GM12878 (cell line): Measurements from ENCODE around the gene DPH1. TPM values are rescaled to one million over a fixed set of nuclear protein-coding genes. Genes with fewer than 3 reads are reported as not detected.

Experiments
- ATAC-seq: fragments of 200-7000 bp; cut with Tn5 transposase; 3 replicates; pipeline ENCODE4 v1.9.1; 2020; ENCODE audit warnings: mild to moderate bottlenecking, moderate library complexity
- BruUV-seq: library from RNA; stranded (reverse); fragments of 400-500 nt; replicated peaks from 2 replicates; lab custom pipeline; 2021; lab: Mats Ljungman, UMichigan
- CTCF ChIA-PET: fragments of 300-600 bp; sonication (Branson Sonifier 250); formaldehyde crosslinking; extraction: SDS; loops from one replicate; lab custom pipeline; 2021; ENCODE audit warnings: inconsistent platforms; lab: Yijun Ruan, JAX
- POLR2A ChIA-PET: fragments of 350-600 bp; formaldehyde crosslinking; extraction: SDS; loops from one replicate; lab custom pipeline; 2021; ENCODE audit warnings: inconsistent platforms; lab: Charles Lee
- RAD21 ChIA-PET: fragments of 300-600 bp; sonication (Branson Sonifier 250); formaldehyde crosslinking; loops from one replicate; lab custom pipeline; 2023; ENCODE audit warnings: antibody characterized with exemption; ENCODE audit not compliant: unreplicated experiment; lab: Charles Lee
- SMC1A ChIA-PET: fragments of 300-600 bp; sonication (Branson Sonifier 250); formaldehyde crosslinking; loops from one replicate; lab custom pipeline; 2023; ENCODE audit not compliant: unreplicated experiment, uncharacterized antibody; lab: Charles Lee
- DNase-seq: peaks from one replicate; pipeline ENCODE4 v3.0.0-alpha.2; 2011; ENCODE audit warnings: low read depth, low spot score
- FAIRE-seq: peaks from 3 replicates; lab custom pipeline; 2011; peaks lifted over from hg19 to GRCh38; lab: Jason Lieb, UNC
- H2AFZ ChIP-seq: 2 replicates; pipeline ENCODE4 v1.6.0; 2011; ENCODE audit warnings: low read depth, low read length, control low read depth; ENCODE audit not compliant: control insufficient read depth
- H3K27ac ChIP-seq: 2 replicates; pipeline ENCODE4 v1.5.1; 2011; ENCODE audit warnings: control low read depth; ENCODE audit not compliant: control insufficient read depth, insufficient read depth
- H3K27me3 ChIP-seq, 2 experiments: replicated peaks in 1 of 2; 2 replicates each; pipeline versions ENCODE4 v1.6.0 to v1.6.1; 2011; ENCODE audit warnings: low read length in 1 of 2; ENCODE audit not compliant: control insufficient read depth in 2 of 2, insufficient read depth in 2 of 2
- H3K36me3 ChIP-seq, 2 experiments: 2 replicates each; pipeline ENCODE4 v1.5.1; 2011; ENCODE audit warnings: low read length in 1 of 2; ENCODE audit not compliant: control insufficient read depth in 2 of 2, insufficient read depth in 2 of 2
- H3K4me1 ChIP-seq: 2 replicates; pipeline ENCODE4 v1.6.1; 2011; ENCODE audit warnings: mild to moderate bottlenecking, low read length, moderate library complexity, mixed read lengths; ENCODE audit not compliant: control insufficient read depth, insufficient read depth
- H3K4me2 ChIP-seq: 2 replicates; pipeline ENCODE4 v1.6.0; 2011; ENCODE audit warnings: control low read depth; ENCODE audit not compliant: control insufficient read depth, insufficient read depth
- H3K4me3 ChIP-seq: fragments of 200-600 bp; sonication (generic); 2 replicates; pipeline ENCODE4 v1.5.1; 2016
- H3K79me2 ChIP-seq: 2 replicates; pipeline ENCODE4 v1.6.0; 2011; ENCODE audit warnings: low read length; ENCODE audit not compliant: control insufficient read depth, insufficient read depth
- H3K9ac ChIP-seq: 2 replicates; pipeline ENCODE4 v1.8.0; 2011; ENCODE audit warnings: low read length, control low read depth, mixed read lengths; ENCODE audit not compliant: control insufficient read depth, insufficient read depth
- H3K9me3 ChIP-seq: replicated peaks from 3 replicates; pipeline ENCODE4 v1.5.1; 2011; ENCODE audit warnings: mild to moderate bottlenecking, low read length; ENCODE audit not compliant: control insufficient read depth, insufficient read depth
- H4K20me1 ChIP-seq: 2 replicates; pipeline ENCODE4 v1.6.0; 2011; ENCODE audit not compliant: control insufficient read depth, insufficient read depth
- BCL3 ChIP-seq: IDR thresholded peaks from 2 replicates; pipeline ENCODE4 v1.6.1; 2011; ENCODE audit warnings: borderline replicate concordance, low read depth, mild to moderate bottlenecking, moderate library complexity, low read length; ENCODE audit not compliant: insufficient read depth, poor library complexity, severe bottlenecking
- EP300 ChIP-seq, 2 experiments: fragments of 150-350 bp in 1 of 2; IDR thresholded peaks; 2 replicates each; pipeline ENCODE4 v1.6.1; 2011 to 2012; ENCODE audit warnings: low read depth in 2 of 2, low read length in 2 of 2, borderline replicate concordance in 1 of 2, improper control_type of control experiment in 1 of 2, inconsistent platforms in 1 of 2; ENCODE audit not compliant: control insufficient read depth in 1 of 2
- HDGF ChIP-seq: fragments of 450-650 bp; IDR thresholded peaks from 2 replicates; pipeline ENCODE4 v1.6.1; 2016; ENCODE audit warnings: antibody characterized with exemption
- MLLT1 ChIP-seq: fragments of 450-650 bp; IDR thresholded peaks from 2 replicates; pipeline ENCODE4 v1.6.1; 2016; ENCODE audit warnings: mild to moderate bottlenecking
- MXI1 ChIP-seq: fragments of 150-350 bp; IDR thresholded peaks from 2 replicates; pipeline ENCODE4 v1.6.1; 2011; ENCODE audit warnings: low read depth, mild to moderate bottlenecking, inconsistent platforms, low read length, improper control_type of control experiment
- NKRF ChIP-seq: fragments of 450-650 bp; conservative IDR thresholded peaks from 2 replicates; pipeline ENCODE4 v1.6.1; 2017; ENCODE audit warnings: mild to moderate bottlenecking, moderate library complexity
- POLR2A ChIP-seq: IDR thresholded peaks from 2 replicates; pipeline ENCODE4 v1.6.1; 2011; ENCODE audit warnings: low read depth, mild to moderate bottlenecking, low read length
- POLR2AphosphoS2 ChIP-seq: IDR thresholded peaks from 2 replicates; pipeline ENCODE4 v1.6.1; 2011; ENCODE audit warnings: low read depth, mild to moderate bottlenecking, low read length, improper control_type of control experiment, moderate library complexity
- POLR2AphosphoS5 ChIP-seq: IDR thresholded peaks from 2 replicates; pipeline ENCODE4 v1.6.1; 2011; ENCODE audit warnings: mild to moderate bottlenecking, low read length, inconsistent platforms
- SIN3A ChIP-seq: IDR thresholded peaks from 2 replicates; pipeline ENCODE4 v1.6.1; 2012; ENCODE audit warnings: low read depth, low read length, improper control_type of control experiment
- SKIL ChIP-seq: fragments of 450-650 bp; IDR thresholded peaks from 2 replicates; pipeline ENCODE4 v1.6.1; 2017; ENCODE audit warnings: mild to moderate bottlenecking, low read depth, inconsistent platforms; ENCODE audit not compliant: poor library complexity, severe bottlenecking
- SMAD5 ChIP-seq: IDR thresholded peaks from 2 replicates; pipeline ENCODE4 v1.6.1; 2016; ENCODE audit warnings: antibody characterized with exemption, low read depth
- SP1 ChIP-seq: IDR thresholded peaks from one replicate; pipeline ENCODE4 v1.6.1; 2011; ENCODE audit warnings: low read depth, low read length
- ZNF384 ChIP-seq: IDR thresholded peaks from 2 replicates; pipeline ENCODE4 v1.6.1; 2012; ENCODE audit warnings: low read depth, mild to moderate bottlenecking, low read length, improper control_type of control experiment, borderline replicate concordance
- WGBS: methylation state at CpG from one replicate; pipeline ENCODE4 v1.1.6; 2016; ENCODE audit warnings: low lambda C conversion rate; ENCODE audit not compliant: insufficient replicate concordance, insufficient coverage; ENCODE audit errors: missing lambda C conversion rate; 5-methylcytosine and 5-hydroxymethylcytosine counted together
- in situ Hi-C: fragments of 300-500 bp; cut with MboI; formaldehyde crosslinking; loops from 9 replicates; pipeline ENCODE4 v1.14.3; 2018; ENCODE audit warnings: mixed read lengths
- intact Hi-C: fragments of 100-400 bp; cut with micrococcal nuclease; formaldehyde crosslinking; loops from one replicate; pipeline ENCODE4 v1.14.2; 2022; ENCODE audit not compliant: unreplicated experiment
- polyA plus RNA-seq, 11 experiments: library from polyadenylated mRNA; depleted of rRNA in 4 of 11; unstranded in 6 of 11; stranded (reverse) in 5 of 11; fragments of >200 nt; fragmentation: Nextera tagmentation in 4 of 11; fragmentation: Illumina TruSeq in 1 of 11; extraction: Ambion mirVana in 4 of 11; extraction: Trizol in 1 of 11; gene quantifications; 1 replicate in 1 of 11; 2 replicates in 10 of 11; pipeline versions ENCODE4 v1.2.1 to v1.2.3, GENCODE V29; 2011 to 2016; ENCODE audit warnings: inconsistent platforms in 2 of 11, missing spikeins in 2 of 11, low read depth in 1 of 11
- total RNA-seq, 4 experiments: library from RNA; depleted of rRNA in 3 of 4; stranded (reverse); fragments of >200 nt in 3 of 4; fragmentation: Illumina TruSeq in 1 of 4; extraction: Trizol in 1 of 4; gene quantifications; 2 replicates each; pipeline versions ENCODE4 v1.2.1 to v1.2.3, GENCODE V29; 2013 to 2021

Gene DPH1
- total and polyA plus RNA-seq, 10 of the 15 experiments (the other 5 are each of a cell fraction or from before 2014, with no cell fraction given): 0.29 to 33.6 (median 20.2) TPM

- H3K4me2 ChIP-seq: peak overlapping the region; percentile 81
- in situ Hi-C loops (no loop called here), intact Hi-C loops (loop anchor here (1.0 to 5.0 kb wide), 2 partner anchors 34 to 112 kb away; no protein-coding TSS in a partner anchor)
- no peak for TF ChIP-seq ZNF384
- peak; percentile 88 for TF ChIP-seq POLR2A
- peak; percentile 18 for TF ChIP-seq SP1
- TF ChIP-seq POLR2AphosphoS2: peak; percentile 45; the same call in 1 of the 2 replicates
- TF ChIP-seq MLLT1: peak; percentile 64; the same call in 1 of the 2 replicates
- TF ChIP-seq NKRF: 0 out of 2 replicates have a peak, but pooled peaks have one; percentile 68
- peak; percentile 57 for TF ChIP-seq MXI1
- TF ChIP-seq SIN3A: no peak
- TF ChIP-seq SMAD5: peak; percentile 25; the same call in 1 of the 2 replicates
- peak; percentile 64 for TF ChIP-seq POLR2AphosphoS5
- TF ChIP-seq SKIL: no peak
- peak; percentile 3 for TF ChIP-seq BCL3
- 0 out of 4 replicates have a peak, but pooled peaks of 1 of the 2 experiments have one; percentile 27 for TF ChIP-seq EP300 (IDR thresholded peaks at IDR 0.05; ENCODE audit: borderline replicate concordance in 1 of 2, control insufficient read depth in 1 of 2, low read depth in 2 of 2, low read length in 2 of 2)
- TF ChIP-seq HDGF: peak; percentile 69; the same call in 1 of the 2 replicates
Measured at GRCh38 chr17:2057760-2058585, 28.0 kb downstream of the DPH1 start.

More at GRCh38 chr17:2057760-2058585, 28.0 kb downstream of the DPH1 start:
- no peaks in the 10 kb centered on the region for H3K27me3 ChIP-seq
- ChIA-PET POLR2A (interaction anchor here (0.9 to 6.7 kb wide), 20 partner anchors 9 to 225 kb away, joined by 3 to 61 read pairs (median 4); no protein-coding TSS in a partner anchor), SMC1A (interaction anchor here (0.9 to 8.6 kb wide), 22 partner anchors 11 to 296 kb away, joined by 3 to 141 read pairs (median 6); no protein-coding TSS in a partner anchor), RAD21 (interaction anchor here (0.5 to 8.4 kb wide), 23 partner anchors 9 to 278 kb away, joined by 3 to 271 read pairs (median 7); partner anchors contain the start of gene TSR1), CTCF (interaction anchor here (0.6 to 8.4 kb wide), 31 partner anchors 11 to 278 kb away, joined by 3 to 265 read pairs (median 5); partner anchors contain the start of gene TSR1)
- 64% methylated on average over 43 of the region's 98 CpGs for WGBS
- H3K9me3 ChIP-seq: no peaks in the 10 kb centered on the region; the same call in 2 of the 3 replicates
- no peaks in the 10 kb centered on the region for H4K20me1 ChIP-seq
- peaks cover 36% of the 10 kb centered on the region for H3K4me1 ChIP-seq
- no peak for DNase-seq
- H3K36me3 ChIP-seq: peaks cover 11 to 22% of the 10 kb centered on the region in 2 experiments
- TSS peak; percentile 34 for BruUV-seq
- no peak for FAIRE-seq
- peak overlapping the region; percentile 84 for H3K27ac ChIP-seq
- H3K9ac ChIP-seq: peak overlapping the region; percentile 80
- peaks cover 59% of the 10 kb centered on the region for H3K79me2 ChIP-seq
- peak overlapping the region; percentile 95 for H3K4me3 ChIP-seq
- ATAC-seq: peak; percentile 0; the same call in 1 of the 3 replicates
- no peak overlapping the region for H2AFZ ChIP-seq
